Measurements from ENCODE around the gene ZCCHC3. TPM values are rescaled to one million over a fixed set of nuclear protein-coding genes. Genes with fewer than 3 reads are reported as not detected.

Gene ZCCHC3
- total and polyA plus RNA-seq, 2 experiments from 2014 or later = 26.5 to 66.3 TPM

DNA sequence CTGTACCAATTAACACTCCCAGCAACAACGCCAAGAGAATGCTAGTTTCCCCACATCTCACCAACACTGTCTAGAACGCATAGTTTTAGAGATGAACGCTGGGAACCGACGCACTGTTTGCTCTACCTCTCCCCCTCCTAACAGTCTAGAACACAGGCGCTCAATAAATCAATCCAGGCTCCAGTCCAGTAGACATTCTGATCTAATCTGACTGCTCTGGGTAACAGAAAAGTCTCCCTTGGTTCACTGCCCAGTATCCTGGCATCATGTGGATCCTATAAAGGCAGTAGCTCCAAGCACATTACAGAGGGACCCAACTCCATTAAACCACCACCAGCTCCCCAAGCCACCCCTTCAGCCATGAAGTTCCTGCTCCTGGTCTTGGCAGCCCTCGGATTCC, 40.0 kb upstream of the ZCCHC3 start, which contains the start of gene DEFB132 (continued):
- TF ChIP-seq STAT1 (IDR thresholded peaks at IDR 0.05; ENCODE audit: unreplicated experiment) = no peak
- TF ChIP-seq JUNB (IDR thresholded peaks at IDR 0.05; ENCODE audit: unreplicated experiment) = no peak
- TF ChIP-seq EZH2 (IDR thresholded peaks at IDR 0.05; ENCODE audit: low read depth, unreplicated experiment) = no peak

DNA sequence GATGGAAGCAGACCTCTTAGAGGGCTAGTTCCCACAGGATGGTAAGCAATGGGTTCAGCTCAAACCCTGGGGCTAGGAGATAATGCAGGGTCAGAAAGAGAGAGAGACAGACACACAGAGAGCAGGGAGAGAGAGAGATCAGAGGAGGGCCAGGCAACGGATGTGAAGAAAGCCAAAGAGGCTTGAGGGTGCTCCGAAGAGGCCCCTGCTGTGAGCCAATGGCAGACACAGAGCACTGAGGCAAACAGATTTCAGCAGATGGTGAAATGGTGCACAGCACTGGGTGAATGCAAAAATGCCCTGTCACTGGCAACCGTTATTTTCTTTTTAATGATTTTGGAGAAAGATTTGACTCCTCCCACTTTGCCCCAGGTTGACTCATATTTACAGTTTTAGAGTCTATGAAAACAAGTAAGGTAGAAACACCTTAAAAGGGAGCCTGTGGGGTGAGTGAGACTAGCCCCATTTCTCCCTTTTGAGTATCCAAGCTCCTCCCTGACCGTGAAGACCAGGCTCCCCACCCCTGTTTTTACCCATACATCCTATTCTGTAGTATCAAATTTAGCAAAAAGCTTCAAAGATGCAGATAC, 39.0 kb upstream of the ZCCHC3 start:
- DNase-seq (ENCODE audit: low spot score) (no peak), ATAC-seq (no peak)
- H3K4me3 ChIP-seq = no peak overlapping the region
- H3K36me3 ChIP-seq (ENCODE audit: insufficient read depth) = no peaks in the 10 kb centered on the region
- Mint-ChIP-seq H3K9me3 (no peaks in the 10 kb centered on the region; the same call in 2 of the 3 replicates), H3K27ac (no peak overlapping the region), H3K4me3 (no peak overlapping the region), H3K4me1 (peaks cover 7% of the 10 kb centered on the region; the same call in 1 of the 3 replicates), H3K36me3 (ENCODE audit: low read depth) (no peaks in the 10 kb centered on the region), H3K27me3 (ENCODE audit: insufficient read depth, low read depth, poor library complexity) (peaks cover 64% of the 10 kb centered on the region)
- H3F3A ChIP-seq (replicated peaks; ENCODE audit: low read depth) = no peaks in the 10 kb centered on the region
- no peak overlapping the region for H2AFZ ChIP-seq
- H3K4me2 ChIP-seq = no peak overlapping the region
- no peaks in the 10 kb centered on the region; the same call in 1 of the 2 replicates for H4K20me1 ChIP-seq (replicated peaks; ENCODE audit: insufficient read depth)
- no peak overlapping the region for H3K27ac ChIP-seq (ENCODE audit: low read depth)
- H3K79me2 ChIP-seq (replicated peaks; ENCODE audit: insufficient read depth) = no peaks in the 10 kb centered on the region
- H3K9me2 ChIP-seq (ENCODE audit: insufficient read depth) = no peaks in the 10 kb centered on the region
- H3K4me1 ChIP-seq (ENCODE audit: insufficient read depth) = no peaks in the 10 kb centered on the region
- peaks cover 97% of the 10 kb centered on the region for H3K27me3 ChIP-seq (ENCODE audit: insufficient read depth)
- TF ChIP-seq, protein P1, sequence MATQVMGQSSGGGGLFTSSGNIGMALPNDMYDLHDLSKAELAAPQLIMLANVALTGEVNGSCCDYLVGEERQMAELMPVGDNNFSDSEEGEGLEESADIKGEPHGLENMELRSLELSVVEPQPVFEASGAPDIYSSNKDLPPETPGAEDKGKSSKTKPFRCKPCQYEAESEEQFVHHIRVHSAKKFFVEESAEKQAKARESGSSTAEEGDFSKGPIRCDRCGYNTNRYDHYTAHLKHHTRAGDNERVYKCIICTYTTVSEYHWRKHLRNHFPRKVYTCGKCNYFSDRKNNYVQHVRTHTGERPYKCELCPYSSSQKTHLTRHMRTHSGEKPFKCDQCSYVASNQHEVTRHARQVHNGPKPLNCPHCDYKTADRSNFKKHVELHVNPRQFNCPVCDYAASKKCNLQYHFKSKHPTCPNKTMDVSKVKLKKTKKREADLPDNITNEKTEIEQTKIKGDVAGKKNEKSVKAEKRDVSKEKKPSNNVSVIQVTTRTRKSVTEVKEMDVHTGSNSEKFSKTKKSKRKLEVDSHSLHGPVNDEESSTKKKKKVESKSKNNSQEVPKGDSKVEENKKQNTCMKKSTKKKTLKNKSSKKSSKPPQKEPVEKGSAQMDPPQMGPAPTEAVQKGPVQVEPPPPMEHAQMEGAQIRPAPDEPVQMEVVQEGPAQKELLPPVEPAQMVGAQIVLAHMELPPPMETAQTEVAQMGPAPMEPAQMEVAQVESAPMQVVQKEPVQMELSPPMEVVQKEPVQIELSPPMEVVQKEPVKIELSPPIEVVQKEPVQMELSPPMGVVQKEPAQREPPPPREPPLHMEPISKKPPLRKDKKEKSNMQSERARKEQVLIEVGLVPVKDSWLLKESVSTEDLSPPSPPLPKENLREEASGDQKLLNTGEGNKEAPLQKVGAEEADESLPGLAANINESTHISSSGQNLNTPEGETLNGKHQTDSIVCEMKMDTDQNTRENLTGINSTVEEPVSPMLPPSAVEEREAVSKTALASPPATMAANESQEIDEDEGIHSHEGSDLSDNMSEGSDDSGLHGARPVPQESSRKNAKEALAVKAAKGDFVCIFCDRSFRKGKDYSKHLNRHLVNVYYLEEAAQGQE (IDR thresholded peaks at IDR 0.05; ENCODE audit: unreplicated experiment) = no peak
- TF ChIP-seq CREB1 (CRISPR knock-in tag; IDR thresholded peaks at IDR 0.05; ENCODE audit: low read depth) = no peak
- no peak for TF ChIP-seq ZNF114 (CRISPR knock-in tag; IDR thresholded peaks at IDR 0.05)
- no peak for TF ChIP-seq POLR2AphosphoS5 (IDR thresholded peaks at IDR 0.05; ENCODE audit: low read depth)
- TF ChIP-seq STAT1 (IDR thresholded peaks at IDR 0.05; ENCODE audit: unreplicated experiment) = no peak
- TF ChIP-seq, protein P2, sequence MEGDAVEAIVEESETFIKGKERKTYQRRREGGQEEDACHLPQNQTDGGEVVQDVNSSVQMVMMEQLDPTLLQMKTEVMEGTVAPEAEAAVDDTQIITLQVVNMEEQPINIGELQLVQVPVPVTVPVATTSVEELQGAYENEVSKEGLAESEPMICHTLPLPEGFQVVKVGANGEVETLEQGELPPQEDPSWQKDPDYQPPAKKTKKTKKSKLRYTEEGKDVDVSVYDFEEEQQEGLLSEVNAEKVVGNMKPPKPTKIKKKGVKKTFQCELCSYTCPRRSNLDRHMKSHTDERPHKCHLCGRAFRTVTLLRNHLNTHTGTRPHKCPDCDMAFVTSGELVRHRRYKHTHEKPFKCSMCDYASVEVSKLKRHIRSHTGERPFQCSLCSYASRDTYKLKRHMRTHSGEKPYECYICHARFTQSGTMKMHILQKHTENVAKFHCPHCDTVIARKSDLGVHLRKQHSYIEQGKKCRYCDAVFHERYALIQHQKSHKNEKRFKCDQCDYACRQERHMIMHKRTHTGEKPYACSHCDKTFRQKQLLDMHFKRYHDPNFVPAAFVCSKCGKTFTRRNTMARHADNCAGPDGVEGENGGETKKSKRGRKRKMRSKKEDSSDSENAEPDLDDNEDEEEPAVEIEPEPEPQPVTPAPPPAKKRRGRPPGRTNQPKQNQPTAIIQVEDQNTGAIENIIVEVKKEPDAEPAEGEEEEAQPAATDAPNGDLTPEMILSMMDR (conservative IDR thresholded peaks at IDR 0.05; ENCODE audit: low read depth in 2 of 2) = no peak
- TF ChIP-seq ZNF462 (CRISPR knock-in tag; IDR thresholded peaks at IDR 0.05) = no peak
- TF ChIP-seq, protein P3, sequence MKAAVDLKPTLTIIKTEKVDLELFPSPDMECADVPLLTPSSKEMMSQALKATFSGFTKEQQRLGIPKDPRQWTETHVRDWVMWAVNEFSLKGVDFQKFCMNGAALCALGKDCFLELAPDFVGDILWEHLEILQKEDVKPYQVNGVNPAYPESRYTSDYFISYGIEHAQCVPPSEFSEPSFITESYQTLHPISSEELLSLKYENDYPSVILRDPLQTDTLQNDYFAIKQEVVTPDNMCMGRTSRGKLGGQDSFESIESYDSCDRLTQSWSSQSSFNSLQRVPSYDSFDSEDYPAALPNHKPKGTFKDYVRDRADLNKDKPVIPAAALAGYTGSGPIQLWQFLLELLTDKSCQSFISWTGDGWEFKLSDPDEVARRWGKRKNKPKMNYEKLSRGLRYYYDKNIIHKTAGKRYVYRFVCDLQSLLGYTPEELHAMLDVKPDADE (IDR thresholded peaks at IDR 0.05) = no peak
- TF ChIP-seq ZNF331 (CRISPR knock-in tag; IDR thresholded peaks at IDR 0.05; ENCODE audit: low read depth) = no peak
- no peak for TF ChIP-seq NANOG (IDR thresholded peaks at IDR 0.05; ENCODE audit: borderline replicate concordance)
- TF ChIP-seq EZH2phosphoT487 (IDR thresholded peaks at IDR 0.05; ENCODE audit: unreplicated experiment) = no peak
- TF ChIP-seq EZH2 (IDR thresholded peaks at IDR 0.05; ENCODE audit: low read depth, unreplicated experiment) = no peak

Data from GM23338 (cell line).